ENCODE data around the gene KLF14. TPM values are rescaled to one million over a fixed set of nuclear protein-coding genes. Genes with fewer than 3 reads are reported as not detected.

The KLF14 gene
- total RNA-seq, 2 donors from 2014 or later: 0.57 TPM; not detected in 1

GRCh38 chr7:130689683-130690082, 44.3 kb downstream of the KLF14 start:
- TF ChIP-seq POLR2AphosphoS5 (IDR thresholded peaks at IDR 0.05) (no peak), CTCF (IDR thresholded peaks at IDR 0.05) (no peak), POLR2A (IDR thresholded peaks at IDR 0.05) (no peak)
- WGBS: 100% methylated on average over 1 of the region's 1 CpG
- H3K36me3 ChIP-seq: no peaks in the 10 kb centered on the region
- DNase-seq (ENCODE audit: low spot score): no peak
- no peaks in the 10 kb centered on the region for H3K9me3 ChIP-seq
- no peak overlapping the region for H3K4me3 ChIP-seq
- intact Hi-C loops (cut with DNase I): no loop called here
- H3K27ac ChIP-seq: no peak overlapping the region
- H3K4me1 ChIP-seq (replicated peaks): no peaks in the 10 kb centered on the region
- H3K27me3 ChIP-seq (replicated peaks; ENCODE audit: insufficient read depth): no peaks in the 10 kb centered on the region

- intact Hi-C loops (cut with DNase I): no loop called here
These were observed 51.0 kb downstream of the KLF14 start for GRCh38 chr7:130683026-130683425.

More at GRCh38 chr7:130683026-130683425, 51.0 kb downstream of the KLF14 start:
- TF ChIP-seq CTCF (IDR thresholded peaks at IDR 0.05) (no peak), POLR2AphosphoS5 (IDR thresholded peaks at IDR 0.05) (no peak), POLR2A (IDR thresholded peaks at IDR 0.05) (no peak)
- H3K9me3 ChIP-seq: no peaks in the 10 kb centered on the region
- WGBS: 94% methylated on average over 2 of the region's 2 CpGs
- no peak overlapping the region for H3K4me3 ChIP-seq
- no peaks in the 10 kb centered on the region for H3K27me3 ChIP-seq (replicated peaks; ENCODE audit: insufficient read depth)
- H3K4me1 ChIP-seq (replicated peaks): no peaks in the 10 kb centered on the region
- H3K27ac ChIP-seq: no peak overlapping the region
- H3K36me3 ChIP-seq: no peaks in the 10 kb centered on the region
- no peak for DNase-seq (ENCODE audit: low spot score)

Other genes with a start within 250 kb of the KLF14 start
- gene MEST, start 242.1 kb downstream of the KLF14 start, total RNA-seq: 10 to 100 TPM; 31.1 to 41.6 TPM
- 10 to 100 TPM; 15.3 to 46.1 TPM for gene COPG2, start 65.5 kb downstream of the KLF14 start, total RNA-seq
- under 1 TPM in 1 of 2 donors, not detected in 1; 0.57 TPM for gene TSGA13, start 47.7 kb downstream of the KLF14 start, total RNA-seq